ENCODE measurements around the gene ZNF541.
"Not testable (repeated sequence)": the region's sequence is repeated elsewhere in the genome, so short reads cannot be mapped to it uniquely, and the experiment has no call there.

ZNF541 gene

GRCh38 chr19:47608074-47608918 lies 35.3 kb upstream of the ZNF541 start:
- peak; percentile 95 for DNase-seq
- H3K36me3 Mint-ChIP-seq, result peaks cover 17% of the 10 kb centered on the region
- peaks cover 32% of the 10 kb centered on the region for H3K4me1 Mint-ChIP-seq
- no peaks in the 10 kb centered on the region for H3K9me3 Mint-ChIP-seq
- H3K27ac Mint-ChIP-seq, result peak overlapping the region; percentile 92
- CTCF ChIA-PET, result no interaction called here
- H3K4me3 Mint-ChIP-seq, result peak overlapping the region; percentile 84
- H3K27me3 Mint-ChIP-seq, result peaks cover 15% of the 10 kb centered on the region

- CTCF ChIA-PET, result interaction anchor here (0.6 to 1.1 kb wide), 2 partner anchors 9 to 174 kb away, joined by 3 to 4 read pairs; no protein-coding TSS in a partner anchor
- Mint-ChIP-seq H3K9me3 (no peaks in the 10 kb centered on the region), H3K27ac (peak overlapping the region; percentile 92), H3K36me3 (peaks cover 16% of the 10 kb centered on the region), H3K4me3 (peak overlapping the region; percentile 84), H3K4me1 (peaks cover 31% of the 10 kb centered on the region), H3K27me3 (peaks cover 22% of the 10 kb centered on the region)
- no peak for DNase-seq
Measured at GRCh38 chr19:47607564-47608073, 34.7 kb upstream of the ZNF541 start.

DNA sequence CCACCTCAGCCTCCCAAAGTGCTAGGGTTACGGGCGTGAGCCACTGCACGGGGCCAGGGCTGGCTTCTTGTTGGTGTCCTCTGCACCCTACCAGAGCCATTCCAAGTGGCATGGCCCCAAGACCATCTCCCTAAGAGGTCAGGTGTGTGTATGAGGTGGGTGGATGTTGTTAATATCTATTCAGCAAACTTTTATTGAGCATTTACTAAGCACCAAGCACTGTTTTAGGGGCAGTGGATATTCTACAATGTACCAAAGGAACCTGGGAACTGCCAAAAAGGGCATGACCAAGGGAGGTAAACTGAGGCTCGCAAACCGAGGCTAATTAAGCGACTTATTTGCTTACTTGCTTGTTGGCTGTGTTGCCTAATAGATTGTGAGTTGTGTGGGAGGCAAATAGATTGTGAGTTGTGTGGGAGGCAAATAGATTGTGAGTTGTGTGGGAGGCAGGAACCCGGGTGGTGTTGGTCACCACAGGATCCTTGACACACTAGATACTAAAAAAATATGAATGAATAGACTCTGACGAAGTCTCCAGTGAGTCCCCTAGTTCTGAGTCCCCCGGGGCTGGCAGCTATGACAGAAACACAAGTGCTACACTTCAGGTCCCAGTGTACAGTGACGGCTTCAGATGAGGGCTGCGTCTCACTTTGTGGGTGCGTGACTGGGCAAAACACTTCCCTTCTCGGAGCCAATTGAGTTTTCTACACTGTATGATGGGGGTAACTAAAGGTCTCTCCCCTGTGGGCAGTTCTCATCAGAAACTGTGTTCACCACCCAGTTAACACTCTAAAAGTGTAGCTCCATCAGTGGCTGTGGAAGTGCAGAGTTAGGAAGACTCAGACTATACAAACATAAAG lies 31.0 kb upstream of the ZNF541 start:
- Mint-ChIP-seq H3K9me3 (no peaks in the 10 kb centered on the region), H3K4me1 (peaks cover 41% of the 10 kb centered on the region), H3K36me3 (peaks cover 8% of the 10 kb centered on the region), H3K27me3 (peaks cover 33% of the 10 kb centered on the region), H3K27ac (no peak overlapping the region), H3K4me3 (no peak overlapping the region)
- DNase-seq, result no peak
- CTCF ChIA-PET, result interaction anchor here (1.2 kb wide), 1 partner anchor 82 kb away, joined by 3 read pairs; no protein-coding TSS in a partner anchor

DNA sequence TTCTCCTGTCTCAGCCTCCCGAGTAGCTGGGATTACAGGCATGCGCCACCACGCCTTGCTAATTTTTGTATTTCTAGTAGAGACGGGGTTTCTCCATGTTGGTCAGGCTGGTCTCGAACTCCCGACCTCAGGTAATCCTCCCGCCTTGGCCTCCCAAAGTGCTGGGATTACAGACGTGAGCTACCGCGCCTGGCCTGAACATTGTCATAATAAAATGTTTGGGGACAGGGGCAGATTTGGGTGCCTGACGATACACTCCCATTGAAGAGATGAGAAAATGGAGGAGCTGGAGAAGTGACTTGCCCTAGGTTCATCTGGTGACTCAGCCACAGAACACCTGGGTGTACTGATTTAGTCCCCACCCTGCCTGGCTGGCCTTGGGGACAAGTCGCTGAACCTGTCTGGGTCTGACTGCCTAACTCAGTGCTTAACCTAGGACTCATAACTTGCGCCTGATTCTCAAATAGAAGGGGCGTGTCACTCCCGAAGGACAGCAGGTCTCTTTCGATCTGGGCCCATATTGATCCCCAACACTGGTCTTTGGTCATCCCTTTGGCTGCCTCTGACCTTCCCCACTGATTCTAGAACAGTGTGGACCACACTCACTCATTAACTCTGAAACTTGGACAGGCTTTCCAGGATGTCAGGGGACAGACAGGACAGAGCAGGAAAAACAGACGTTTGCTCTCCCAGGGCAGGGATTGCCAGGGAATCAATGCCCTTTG lies 28.4 kb upstream of the ZNF541 start:
- H3K27ac Mint-ChIP-seq, result peak overlapping the region; percentile 95
- peak overlapping the region; percentile 76 for H3K4me3 Mint-ChIP-seq
- DNase-seq, result no peak
- peaks cover 33% of the 10 kb centered on the region for H3K27me3 Mint-ChIP-seq
- no peaks in the 10 kb centered on the region for H3K9me3 Mint-ChIP-seq
- H3K36me3 Mint-ChIP-seq, result no peaks in the 10 kb centered on the region
- peaks cover 41% of the 10 kb centered on the region for H3K4me1 Mint-ChIP-seq
- CTCF ChIA-PET, result no interaction called here

DNA sequence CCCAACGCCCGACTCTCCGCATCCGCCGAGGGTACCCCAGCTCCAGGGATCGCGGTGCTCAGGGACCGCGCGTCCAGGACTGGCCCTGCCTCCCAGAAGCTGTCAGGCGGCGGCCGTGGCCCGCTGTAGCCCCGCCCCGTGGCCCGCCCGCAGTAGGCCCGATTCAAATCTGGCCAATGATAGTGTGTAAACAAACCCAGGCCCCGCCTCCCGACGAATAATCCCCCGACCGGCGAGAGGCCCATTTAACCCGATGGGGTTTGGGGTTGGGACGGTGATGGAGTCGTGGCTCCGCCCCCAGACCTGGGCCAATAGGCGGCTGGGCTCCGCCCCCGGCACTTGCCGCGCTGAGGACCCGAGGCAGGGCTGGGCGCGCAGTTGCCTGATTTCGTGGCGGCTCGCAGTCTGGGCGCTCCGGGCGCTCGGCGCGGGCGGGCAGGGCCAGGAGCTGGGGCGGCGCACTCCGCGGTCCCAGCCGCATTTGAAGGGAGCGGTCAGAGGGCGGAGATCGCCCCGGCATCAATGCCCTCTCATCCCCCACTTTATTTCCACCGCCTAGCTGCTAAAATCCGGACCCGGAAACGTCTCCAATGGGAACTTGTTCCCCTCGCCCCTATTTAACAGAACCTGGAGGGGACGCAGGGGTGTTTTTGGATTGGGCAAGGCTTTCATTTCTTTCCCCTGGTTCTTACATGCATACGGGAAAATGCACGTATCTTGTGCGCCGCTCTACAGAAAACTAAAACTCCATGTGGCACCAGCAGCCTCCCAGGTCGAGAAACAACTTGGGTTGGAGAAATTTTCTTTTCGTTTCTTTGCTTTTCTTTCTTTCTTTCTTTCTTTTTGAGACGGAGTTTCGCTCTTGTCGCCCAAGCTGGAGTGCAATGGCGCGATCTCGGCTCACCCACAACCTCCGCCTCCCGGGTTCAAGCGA lies 27.6 kb upstream of the ZNF541 start:
- CTCF ChIA-PET, result interaction anchor here (1.0 kb wide), 1 partner anchor 84 kb away, joined by 5 read pairs; no protein-coding TSS in a partner anchor
- Mint-ChIP-seq H3K4me3 (peak overlapping the region; percentile 76), H3K9me3 (no peaks in the 10 kb centered on the region), H3K4me1 (peaks cover 47% of the 10 kb centered on the region), H3K27ac (peak overlapping the region; percentile 95), H3K27me3 (peaks cover 33% of the 10 kb centered on the region), H3K36me3 (no peaks in the 10 kb centered on the region)
- DNase-seq, result peak; percentile 100

GRCh38 chr19:47599671-47600245 lies 26.8 kb upstream of the ZNF541 start:
- H3K9me3 Mint-ChIP-seq, H3K36me3 Mint-ChIP-seq, DNase-seq: not testable (repeated sequence)
- Mint-ChIP-seq H3K4me3 (peak overlapping the region; percentile 76), H3K4me1 (peaks cover 47% of the 10 kb centered on the region), H3K27ac (peak overlapping the region; percentile 95), H3K27me3 (peaks cover 32% of the 10 kb centered on the region)
- CTCF ChIA-PET, result interaction anchor here (1.0 kb wide), 1 partner anchor 83 kb away, joined by 5 read pairs; no protein-coding TSS in a partner anchor

GRCh38 chr19:47598407-47599349 lies 25.7 kb upstream of the ZNF541 start:
- Mint-ChIP-seq H3K9me3 (no peaks in the 10 kb centered on the region), H3K27me3 (peaks cover 27% of the 10 kb centered on the region), H3K27ac (peak overlapping the region; percentile 95), H3K36me3 (no peaks in the 10 kb centered on the region), H3K4me1 (peaks cover 40% of the 10 kb centered on the region), H3K4me3 (peak overlapping the region; percentile 76)
- CTCF ChIA-PET, result interaction anchor here (0.7 kb wide), 1 partner anchor 9 kb away, joined by 3 read pairs; no protein-coding TSS in a partner anchor
- DNase-seq, result no peak

- CTCF ChIA-PET, result no interaction called here
- peaks cover 11% of the 10 kb centered on the region for H3K27me3 Mint-ChIP-seq
Measured at GRCh38 chr19:47595944-47596343, 23.0 kb upstream of the ZNF541 start.

GRCh38 chr19:47593860-47594259 lies 20.9 kb upstream of the ZNF541 start:
- CTCF ChIA-PET, result interaction anchor here (0.6 kb wide), 1 partner anchor 34 kb away, joined by 3 read pairs; no protein-coding TSS in a partner anchor
- Mint-ChIP-seq H3K4me3 (no peak overlapping the region), H3K27ac (no peak overlapping the region), H3K27me3 (peaks cover 17% of the 10 kb centered on the region), H3K4me1 (peaks cover 15% of the 10 kb centered on the region), H3K9me3 (no peaks in the 10 kb centered on the region), H3K36me3 (no peaks in the 10 kb centered on the region)
- DNase-seq, result no peak

More at GRCh38 chr19:47595944-47596343, 23.0 kb upstream of the ZNF541 start:
- H3K9me3 Mint-ChIP-seq, result no peaks in the 10 kb centered on the region
- H3K4me3 Mint-ChIP-seq, result no peak overlapping the region
- H3K27ac Mint-ChIP-seq, result peak overlapping the region; percentile 56
- no peak for DNase-seq
- H3K4me1 Mint-ChIP-seq, result peaks cover 32% of the 10 kb centered on the region
- H3K36me3 Mint-ChIP-seq, result no peaks in the 10 kb centered on the region

DNA sequence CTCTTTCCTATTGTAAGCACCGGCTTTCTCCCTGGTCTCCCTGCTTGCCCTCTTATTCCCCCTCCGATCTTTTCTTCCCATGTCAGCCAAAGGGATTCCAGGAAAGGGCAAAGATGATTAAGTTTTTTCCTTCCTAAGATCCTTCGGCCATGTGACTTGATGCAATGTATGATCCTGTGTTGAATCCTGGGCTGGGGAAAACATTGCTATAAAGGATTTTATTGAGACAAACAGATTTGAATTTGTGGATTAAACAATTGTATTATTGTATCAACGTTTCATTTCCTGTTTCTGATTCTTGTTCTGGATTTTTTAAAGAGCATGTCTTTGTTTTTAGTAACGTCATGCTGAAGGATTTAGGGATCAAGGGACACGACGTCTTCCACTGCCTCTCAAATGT lies 16.9 kb upstream of the ZNF541 start:
- CTCF ChIA-PET, result no interaction called here
- Mint-ChIP-seq H3K27me3 (peaks cover 25% of the 10 kb centered on the region), H3K36me3 (peaks cover 5% of the 10 kb centered on the region), H3K9me3 (peaks cover 13% of the 10 kb centered on the region), H3K4me1 (no peaks in the 10 kb centered on the region), H3K4me3 (no peak overlapping the region), H3K27ac (no peak overlapping the region)
- no peak for DNase-seq

- Mint-ChIP-seq H3K9me3 (peaks cover 13% of the 10 kb centered on the region), H3K27me3 (peaks cover 14% of the 10 kb centered on the region), H3K36me3 (peaks cover 5% of the 10 kb centered on the region), H3K4me1 (peaks cover 8% of the 10 kb centered on the region), H3K27ac (no peak overlapping the region), H3K4me3 (no peak overlapping the region)
- no peak for DNase-seq
- CTCF ChIA-PET, result no interaction called here
Measured at GRCh38 chr19:47587295-47587694, 14.3 kb upstream of the ZNF541 start.

- H3K4me1 Mint-ChIP-seq, result peaks cover 32% of the 10 kb centered on the region
- not testable (repeated sequence) for H3K4me3 Mint-ChIP-seq, H3K36me3 Mint-ChIP-seq, H3K27ac Mint-ChIP-seq, H3K27me3 Mint-ChIP-seq, DNase-seq
- peaks cover 13% of the 10 kb centered on the region for H3K9me3 Mint-ChIP-seq
- CTCF ChIA-PET, result interaction anchor here (1.0 kb wide), 1 partner anchor 147 kb away, joined by 3 read pairs; no protein-coding TSS in a partner anchor
Measured at GRCh38 chr19:47583161-47583560, 10.2 kb upstream of the ZNF541 start.

Measured in activated naive CD4-positive, alpha-beta T cell treated with anti-CD3 and anti-CD28 coated beads, Interleukin-2, amount 10 ng/mL, durations not matched to agents 7 days and 5 days (primary cell).